Parathyroid adenoma (tissue), 2 donors: ENCODE measurements around the gene HDAC4.

ENCODE experiments used
- H2AFZ ChIP-seq: fragments of 300-600 bp; sonication (generic); one replicate; pipeline ENCODE4 v1.7.0; 2017; ENCODE audit warnings: antibody characterized with exemption, mild to moderate bottlenecking
- H3K27ac ChIP-seq: fragments of 300-600 bp; sonication (generic); one replicate; pipeline ENCODE4 v1.7.0; 2017
- H3K27me3 ChIP-seq: fragments of 300-600 bp; sonication (generic); one replicate; pipeline ENCODE4 v1.7.0; 2017; ENCODE audit warnings: low read length; ENCODE audit not compliant: control insufficient read depth, insufficient read depth
- H3K36me3 ChIP-seq: fragments of 300-600 bp; sonication (generic); one replicate; pipeline ENCODE4 v1.7.0; 2017; ENCODE audit warnings: low read length; ENCODE audit not compliant: control insufficient read depth, insufficient read depth
- H3K4me1 ChIP-seq: fragments of 300-600 bp; sonication (generic); one replicate; pipeline ENCODE4 v1.7.0; 2017; ENCODE audit warnings: control low read depth
- H3K4me2 ChIP-seq: fragments of 300-600 bp; sonication (generic); one replicate; pipeline ENCODE4 v1.7.0; 2017; ENCODE audit warnings: low read length
- H3K4me3 ChIP-seq: fragments of 300-600 bp; sonication (generic); one replicate; pipeline ENCODE4 v1.7.0; 2017; ENCODE audit warnings: low read depth, low read length
- H3K79me2 ChIP-seq: fragments of 300-600 bp; sonication (generic); one replicate; pipeline ENCODE4 v1.7.0; 2017; ENCODE audit warnings: control low read depth
- H3K9ac ChIP-seq: fragments of 300-600 bp; sonication (generic); one replicate; pipeline ENCODE4 v1.7.0; 2017; ENCODE audit warnings: mild to moderate bottlenecking
- H3K9me3 ChIP-seq: fragments of 300-600 bp; sonication (generic); one replicate; pipeline ENCODE4 v1.7.0; 2017; ENCODE audit warnings: low read length; ENCODE audit not compliant: control insufficient read depth
- TF ChIP-seq, protein P1 (sequence below): fragments of 300-600 bp; sonication (generic); IDR thresholded peaks from one replicate; pipeline ENCODE4 v1.7.0; 2017; ENCODE audit warnings: antibody characterized with exemption, mild to moderate bottlenecking
- donor health status: primary hyperparathyroidism.

The HDAC4 gene

DNA sequence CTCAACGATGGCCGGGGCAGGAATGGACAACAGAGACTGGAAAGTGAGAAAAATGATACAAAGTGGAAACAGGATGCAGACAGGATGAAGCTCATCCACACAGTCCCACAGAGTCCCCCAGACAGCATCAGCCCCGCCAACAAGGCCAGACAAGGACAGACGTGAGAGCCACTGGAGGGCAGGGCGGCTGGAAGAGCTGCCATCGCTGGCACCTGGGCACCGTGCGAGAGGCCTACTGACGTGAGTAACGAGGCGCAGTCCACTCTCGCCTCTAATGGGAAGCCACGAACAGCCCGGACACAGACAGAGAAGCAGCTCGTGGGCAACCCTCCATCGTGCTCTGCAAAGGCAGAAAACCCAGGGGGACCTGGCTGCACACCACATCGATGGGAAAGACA lies 17.1 kb downstream of the HDAC4 start:
- Histone ChIP-seq H3K4me2 (no peak overlapping the region), H3K27ac (no peak overlapping the region), H3K4me3 (no peak overlapping the region), H3K36me3 (no peaks in the 10 kb centered on the region), H3K9me3 (no peaks in the 10 kb centered on the region), H3K79me2 (peaks cover 19% of the 10 kb centered on the region), H3K9ac (no peak overlapping the region), H3K4me1 (no peaks in the 10 kb centered on the region), H2AFZ (no peak overlapping the region), H3K27me3 (no peaks in the 10 kb centered on the region)
- TF ChIP-seq, protein P1, sequence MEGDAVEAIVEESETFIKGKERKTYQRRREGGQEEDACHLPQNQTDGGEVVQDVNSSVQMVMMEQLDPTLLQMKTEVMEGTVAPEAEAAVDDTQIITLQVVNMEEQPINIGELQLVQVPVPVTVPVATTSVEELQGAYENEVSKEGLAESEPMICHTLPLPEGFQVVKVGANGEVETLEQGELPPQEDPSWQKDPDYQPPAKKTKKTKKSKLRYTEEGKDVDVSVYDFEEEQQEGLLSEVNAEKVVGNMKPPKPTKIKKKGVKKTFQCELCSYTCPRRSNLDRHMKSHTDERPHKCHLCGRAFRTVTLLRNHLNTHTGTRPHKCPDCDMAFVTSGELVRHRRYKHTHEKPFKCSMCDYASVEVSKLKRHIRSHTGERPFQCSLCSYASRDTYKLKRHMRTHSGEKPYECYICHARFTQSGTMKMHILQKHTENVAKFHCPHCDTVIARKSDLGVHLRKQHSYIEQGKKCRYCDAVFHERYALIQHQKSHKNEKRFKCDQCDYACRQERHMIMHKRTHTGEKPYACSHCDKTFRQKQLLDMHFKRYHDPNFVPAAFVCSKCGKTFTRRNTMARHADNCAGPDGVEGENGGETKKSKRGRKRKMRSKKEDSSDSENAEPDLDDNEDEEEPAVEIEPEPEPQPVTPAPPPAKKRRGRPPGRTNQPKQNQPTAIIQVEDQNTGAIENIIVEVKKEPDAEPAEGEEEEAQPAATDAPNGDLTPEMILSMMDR, result no peak

DNA sequence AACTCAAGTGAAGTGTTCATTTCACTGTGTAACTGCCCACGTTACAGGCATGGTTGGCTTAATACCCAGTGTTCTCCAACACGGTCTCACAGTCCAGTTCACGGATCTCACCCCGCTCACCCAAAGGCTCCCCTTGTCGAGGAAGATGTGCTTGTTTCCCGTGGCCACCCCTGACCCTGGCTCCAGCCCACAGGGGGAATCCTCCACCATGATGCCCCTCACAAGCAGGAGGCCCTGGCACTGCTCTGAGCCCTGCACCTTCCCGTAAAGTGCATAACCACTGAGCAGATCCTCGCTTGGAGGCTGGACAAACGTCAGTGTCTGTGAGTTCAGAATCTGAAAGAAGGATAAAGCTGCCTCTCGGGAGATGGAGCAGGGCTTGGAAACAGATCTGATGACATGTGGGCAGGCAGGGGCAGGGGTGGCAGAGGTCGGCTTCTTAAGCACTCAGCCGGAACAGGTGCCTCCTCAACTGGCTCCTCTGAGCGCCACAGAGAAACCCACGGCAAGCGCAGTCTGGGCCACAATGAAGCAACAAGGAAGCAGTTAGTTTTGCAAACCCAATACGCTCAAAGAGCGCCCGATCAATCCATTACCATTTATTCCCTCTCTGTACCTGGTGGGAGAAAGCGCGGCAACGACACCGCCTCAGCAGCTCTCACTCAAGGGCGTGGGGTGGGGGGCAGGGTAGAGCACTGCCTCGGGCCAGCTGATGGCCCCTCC lies 17.6 kb downstream of the HDAC4 start:
- Histone ChIP-seq H2AFZ (no peak overlapping the region), H3K9me3 (no peaks in the 10 kb centered on the region), H3K79me2 (peaks cover 20% of the 10 kb centered on the region), H3K36me3 (no peaks in the 10 kb centered on the region), H3K9ac (no peak overlapping the region), H3K4me2 (no peak overlapping the region), H3K27me3 (no peaks in the 10 kb centered on the region), H3K4me3 (no peak overlapping the region), H3K27ac (no peak overlapping the region), H3K4me1 (no peaks in the 10 kb centered on the region)
- TF ChIP-seq, protein P1, result no peak

- Histone ChIP-seq H3K27ac (no peak overlapping the region), H2AFZ (no peak overlapping the region), H3K9me3 (no peaks in the 10 kb centered on the region), H3K9ac (no peak overlapping the region), H3K36me3 (no peaks in the 10 kb centered on the region), H3K27me3 (no peaks in the 10 kb centered on the region), H3K79me2 (peaks cover 23% of the 10 kb centered on the region), H3K4me1 (no peaks in the 10 kb centered on the region), H3K4me3 (no peak overlapping the region), H3K4me2 (no peak overlapping the region)
- TF ChIP-seq, protein P1, result no peak
These were observed 18.4 kb downstream of the HDAC4 start for GRCh38 chr2:239382384-239382880.

DNA sequence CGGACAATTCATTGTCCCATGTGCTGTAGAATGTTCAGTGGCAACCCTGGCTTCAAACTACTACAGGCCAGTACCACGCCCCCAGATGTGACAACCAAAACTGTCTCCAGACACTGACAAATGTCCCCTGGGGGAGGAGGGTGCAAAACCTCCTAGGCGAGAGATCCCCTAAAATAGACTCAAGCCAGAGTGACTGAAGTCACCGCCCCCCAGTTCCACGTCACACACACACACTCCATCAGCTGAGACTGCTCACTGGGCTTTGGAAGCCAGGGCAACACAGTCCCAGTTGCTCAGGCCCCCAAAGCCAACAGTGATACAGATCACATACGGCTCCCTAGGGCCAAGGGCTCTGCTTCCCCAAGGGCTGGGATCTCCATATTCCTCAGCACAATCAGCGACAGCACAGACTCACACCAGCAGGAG lies 19.1 kb downstream of the HDAC4 start:
- Histone ChIP-seq H3K27ac (no peak overlapping the region), H3K9me3 (no peaks in the 10 kb centered on the region), H3K4me2 (no peak overlapping the region), H3K4me1 (no peaks in the 10 kb centered on the region), H3K9ac (no peak overlapping the region), H3K79me2 (peaks cover 25% of the 10 kb centered on the region), H2AFZ (no peak overlapping the region), H3K4me3 (no peak overlapping the region), H3K27me3 (no peaks in the 10 kb centered on the region), H3K36me3 (no peaks in the 10 kb centered on the region)
- TF ChIP-seq, protein P1, result no peak
